HepG2 (cell line): ENCODE results near the gene SNPH. TPM values are rescaled to one million over a fixed set of nuclear protein-coding genes. Genes with fewer than 3 reads are reported as not detected.

Experiments
- CERS6 ChIP-seq: sonication (generic); formaldehyde crosslinking; IDR thresholded peaks from 2 replicates; pipeline ENCODE4 v1.5.0; 2020; ENCODE audit warnings: missing genetic modification reagents
- CHCHD3 ChIP-seq: sonication (generic); formaldehyde crosslinking; IDR thresholded peaks from 2 replicates; pipeline ENCODE4 v1.8.0; 2022; ENCODE audit warnings: mild to moderate bottlenecking, missing genetic modification reagents, moderate library complexity
- EZH2 ChIP-seq: conservative IDR thresholded peaks from 2 replicates; pipeline ENCODE4 v1.6.1; 2012; ENCODE audit warnings: mild to moderate bottlenecking, low read depth, low read length, moderate library complexity
- FOXK1 ChIP-seq: sonication (generic); formaldehyde crosslinking; IDR thresholded peaks from 2 replicates; pipeline ENCODE4 v1.4.0; 2020; ENCODE audit warnings: low read depth, missing genetic modification reagents, borderline replicate concordance
- FOXP4 ChIP-seq: sonication (generic); formaldehyde crosslinking; IDR thresholded peaks from 2 replicates; pipeline ENCODE4 v1.4.0; 2020; ENCODE audit warnings: missing genetic modification reagents
- KDM6A ChIP-seq: IDR thresholded peaks from 2 replicates; pipeline ENCODE4 v1.6.1; 2016; ENCODE audit warnings: low read depth
- KLF15 ChIP-seq: sonication (generic); formaldehyde crosslinking; IDR thresholded peaks from 2 replicates; pipeline ENCODE4 v1.8.1; 2023; ENCODE audit warnings: borderline replicate concordance, mild to moderate bottlenecking, inconsistent platforms, missing genetic modification reagents, mixed read lengths
- NKX3-1 ChIP-seq: sonication (generic); formaldehyde crosslinking; IDR thresholded peaks from 2 replicates; pipeline ENCODE4 v1.5.0; 2020; ENCODE audit warnings: missing genetic modification reagents
- NRL ChIP-seq: sonication (generic); formaldehyde crosslinking; IDR thresholded peaks from 2 replicates; pipeline ENCODE4 v1.5.0; 2020; ENCODE audit warnings: missing genetic modification reagents, mild to moderate bottlenecking, moderate library complexity, borderline replicate concordance
- PAX8 ChIP-seq: sonication (generic); formaldehyde crosslinking; IDR thresholded peaks from 2 replicates; pipeline ENCODE4 v1.8.0; 2022; ENCODE audit warnings: mild to moderate bottlenecking, missing genetic modification reagents, borderline replicate concordance
- PHF20 ChIP-seq: sonication (generic); formaldehyde crosslinking; IDR thresholded peaks from 2 replicates; pipeline ENCODE4 v1.5.0; 2020; ENCODE audit warnings: mild to moderate bottlenecking, missing genetic modification reagents
- TERF1 ChIP-seq: sonication (generic); formaldehyde crosslinking; IDR thresholded peaks from 2 replicates; pipeline ENCODE4 v1.8.0; 2022; ENCODE audit warnings: mild to moderate bottlenecking, missing genetic modification reagents, moderate library complexity
- YY1 ChIP-seq: IDR thresholded peaks from 2 replicates; pipeline ENCODE4 v1.6.1; 2011; ENCODE audit warnings: low read length, low read depth, moderate library complexity, mild to moderate bottlenecking; ENCODE audit not compliant: insufficient read depth, insufficient replicate concordance
- ZC3H4 ChIP-seq: sonication (generic); formaldehyde crosslinking; IDR thresholded peaks from 2 replicates; pipeline ENCODE4 v1.4.0; 2020; ENCODE audit warnings: missing genetic modification reagents, borderline replicate concordance
- ZNF138 ChIP-seq: sonication (generic); formaldehyde crosslinking; IDR thresholded peaks from 2 replicates; pipeline ENCODE4 v1.5.0; 2020; ENCODE audit warnings: mild to moderate bottlenecking, low read depth, missing genetic modification reagents
- ZNF205 ChIP-seq: IDR thresholded peaks from 2 replicates; pipeline ENCODE4 v1.6.1; 2018; ENCODE audit warnings: missing biosample characterization, missing genetic modification reagents
- ZNF282 ChIP-seq: fragments of 450-650 bp; IDR thresholded peaks from 2 replicates; pipeline ENCODE4 v1.6.1; 2018; ENCODE audit not compliant: partially characterized antibody
- ZNF326 ChIP-seq: sonication (generic); formaldehyde crosslinking; IDR thresholded peaks from 2 replicates; pipeline ENCODE4 v1.4.0; 2020; ENCODE audit warnings: missing genetic modification reagents, borderline replicate concordance
- ZNF768 ChIP-seq: sonication (generic); formaldehyde crosslinking; IDR thresholded peaks from 2 replicates; pipeline ENCODE4 v1.4.0; 2020; ENCODE audit warnings: missing genetic modification reagents
- polyA plus RNA-seq, 8 experiments: library from polyadenylated mRNA; depleted of rRNA in 3 of 8; stranded (reverse) in 7 of 8; unstranded in 1 of 8; fragments of >200 nt; fragmentation: Illumina TruSeq in 4 of 8; extraction: Trizol in 4 of 8; gene quantifications; 2 replicates each; pipeline versions ENCODE4 v1.2.1 to v1.2.3, GENCODE V29; 2011 to 2016; ENCODE audit warnings: low read depth in 4 of 8, missing spikeins in 1 of 8, mixed read lengths in 1 of 8; ENCODE audit not compliant: insufficient read depth in 1 of 8
- total RNA-seq, 5 experiments: library from RNA; depleted of rRNA; stranded (reverse); fragments of >200 nt; fragmentation: Illumina TruSeq; extraction: Trizol; gene quantifications; 2 replicates each; pipeline ENCODE4 v1.2.3, GENCODE V29; 2016; ENCODE audit warnings: low read depth in 1 of 5
- TF ChIP-seq, protein P1 (sequence below): sonication (generic); formaldehyde crosslinking; IDR thresholded peaks from 2 replicates; pipeline ENCODE4 v1.4.0; 2020; ENCODE audit warnings: low read depth, mild to moderate bottlenecking, missing genetic modification reagents
- TF ChIP-seq, protein P2 (sequence below): IDR thresholded peaks from 2 replicates; pipeline ENCODE4 v1.6.1; 2016; ENCODE audit warnings: missing compliant biosample characterization, missing genetic modification reagents, borderline replicate concordance

The SNPH gene
- total and polyA plus RNA-seq, 2 of the 13 experiments (the other 11 are each of a cell fraction or from before 2014, with no cell fraction given) = 0.09 TPM; not detected in 1

GRCh38 chr20:1326031-1326930 lies 60.2 kb downstream of the SNPH start (continued):
- TF ChIP-seq YY1 (no peak), KLF15 (CRISPR knock-in tag) (no peak), CHCHD3 (CRISPR knock-in tag) (peak; percentile 17; the same call in 1 of the 2 replicates), KDM6A (no peak), TERF1 (CRISPR knock-in tag) (no peak), ZNF326 (CRISPR knock-in tag) (no peak; the same call in 1 of the 2 replicates), FOXK1 (CRISPR knock-in tag) (0 out of 2 replicates have a peak, but pooled peaks have one; percentile 13), CERS6 (CRISPR knock-in tag) (no peak), PAX8 (CRISPR knock-in tag) (no peak), ZNF282 (no peak), FOXP4 (CRISPR knock-in tag) (0 out of 2 replicates have a peak, but pooled peaks have one; percentile 23), ZNF138 (CRISPR knock-in tag) (no peak), PHF20 (CRISPR knock-in tag) (no peak), NRL (CRISPR knock-in tag) (no peak), ZNF205 (no peak; the same call in 1 of the 2 replicates), ZNF768 (CRISPR knock-in tag) (no peak; the same call in 1 of the 2 replicates), EZH2 (no peak), NKX3-1 (CRISPR knock-in tag) (no peak), ZC3H4 (peak; percentile 94)
- TF ChIP-seq, protein P1, sequence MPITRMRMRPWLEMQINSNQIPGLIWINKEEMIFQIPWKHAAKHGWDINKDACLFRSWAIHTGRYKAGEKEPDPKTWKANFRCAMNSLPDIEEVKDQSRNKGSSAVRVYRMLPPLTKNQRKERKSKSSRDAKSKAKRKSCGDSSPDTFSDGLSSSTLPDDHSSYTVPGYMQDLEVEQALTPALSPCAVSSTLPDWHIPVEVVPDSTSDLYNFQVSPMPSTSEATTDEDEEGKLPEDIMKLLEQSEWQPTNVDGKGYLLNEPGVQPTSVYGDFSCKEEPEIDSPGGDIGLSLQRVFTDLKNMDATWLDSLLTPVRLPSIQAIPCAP = no peak
- TF ChIP-seq, protein P2, sequence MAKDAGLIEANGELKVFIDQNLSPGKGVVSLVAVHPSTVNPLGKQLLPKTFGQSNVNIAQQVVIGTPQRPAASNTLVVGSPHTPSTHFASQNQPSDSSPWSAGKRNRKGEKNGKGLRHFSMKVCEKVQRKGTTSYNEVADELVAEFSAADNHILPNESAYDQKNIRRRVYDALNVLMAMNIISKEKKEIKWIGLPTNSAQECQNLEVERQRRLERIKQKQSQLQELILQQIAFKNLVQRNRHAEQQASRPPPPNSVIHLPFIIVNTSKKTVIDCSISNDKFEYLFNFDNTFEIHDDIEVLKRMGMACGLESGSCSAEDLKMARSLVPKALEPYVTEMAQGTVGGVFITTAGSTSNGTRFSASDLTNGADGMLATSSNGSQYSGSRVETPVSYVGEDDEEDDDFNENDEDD (CRISPR knock-in tag) = peak; percentile 19; the same call in 1 of the 2 replicates
